NB4 (cell line): ENCODE data around the gene NIFK.
"Not testable (repeated sequence)": the region's sequence is repeated elsewhere in the genome, so short reads cannot be mapped to it uniquely, and the experiment has no call there.

Source experiments
- CTCF ChIP-seq: IDR thresholded peaks from one replicate; pipeline ENCODE4 v1.5.1; 2012; ENCODE audit warnings: low read depth, low read length
- POLR2A ChIP-seq: IDR thresholded peaks from 2 replicates; pipeline ENCODE4 v1.6.1; 2011; ENCODE audit warnings: mild to moderate bottlenecking; ENCODE audit not compliant: insufficient read length; ENCODE audit errors: extremely low read depth

- not testable (repeated sequence) for TF ChIP-seq CTCF, POLR2A
Measured at GRCh38 chr2:121690572-121690971, 46.1 kb downstream of the NIFK start.
